GM18499 (cell line): ENCODE data around the gene ABHD11.
"Not testable (repeated sequence)": the region's sequence is repeated elsewhere in the genome, so short reads cannot be mapped to it uniquely, and the experiment has no call there.

ENCODE experiments used
- ATAC-seq: cut with Tn5 transposase; IDR thresholded peaks from one replicate; pipeline ENCODE4 v1.9.1; 2021; ENCODE audit warnings: moderate number of reproducible peaks; ENCODE audit not compliant: insufficient read depth, unreplicated experiment

The ABHD11 gene, protein sequence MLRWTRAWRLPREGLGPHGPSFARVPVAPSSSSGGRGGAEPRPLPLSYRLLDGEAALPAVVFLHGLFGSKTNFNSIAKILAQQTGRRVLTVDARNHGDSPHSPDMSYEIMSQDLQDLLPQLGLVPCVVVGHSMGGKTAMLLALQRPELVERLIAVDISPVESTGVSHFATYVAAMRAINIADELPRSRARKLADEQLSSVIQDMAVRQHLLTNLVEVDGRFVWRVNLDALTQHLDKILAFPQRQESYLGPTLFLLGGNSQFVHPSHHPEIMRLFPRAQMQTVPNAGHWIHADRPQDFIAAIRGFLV

GRCh38 chr7:73738612-73739386, at the start of gene ABHD11:
TSS of gene ABHD11 (minus strand) at chr7:73738802. CDS start at chr7:73738770, 32 bp downstream.
- peak; percentile 57 for ATAC-seq

GRCh38 chr7:73787786-73788048, 49.1 kb upstream of the ABHD11 start:
- ATAC-seq = not testable (repeated sequence)

- no peak for ATAC-seq
Observed at GRCh38 chr7:73786588-73786987, 48.0 kb upstream of the ABHD11 start.

DNA sequence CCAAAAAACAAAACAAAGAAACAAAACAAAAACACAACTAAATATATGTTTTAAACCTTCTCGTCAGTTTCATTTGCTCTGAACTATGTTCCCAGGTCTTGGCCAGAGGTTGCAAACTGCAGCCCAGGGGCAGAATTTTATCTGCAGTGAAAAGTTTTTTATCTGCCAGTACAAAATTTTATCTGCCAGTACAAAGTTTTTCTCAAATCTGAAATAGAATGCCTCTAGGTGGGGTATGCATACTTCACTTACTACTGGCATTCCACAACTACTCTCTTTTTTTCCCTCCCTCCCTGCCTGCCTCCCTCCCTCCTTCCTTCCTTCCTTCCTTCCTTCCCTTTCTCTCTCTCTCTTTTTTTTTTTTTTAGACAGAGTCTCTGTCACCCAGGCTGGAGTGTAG, 40.9 kb upstream of the ABHD11 start:
- ATAC-seq = no peak

DNA sequence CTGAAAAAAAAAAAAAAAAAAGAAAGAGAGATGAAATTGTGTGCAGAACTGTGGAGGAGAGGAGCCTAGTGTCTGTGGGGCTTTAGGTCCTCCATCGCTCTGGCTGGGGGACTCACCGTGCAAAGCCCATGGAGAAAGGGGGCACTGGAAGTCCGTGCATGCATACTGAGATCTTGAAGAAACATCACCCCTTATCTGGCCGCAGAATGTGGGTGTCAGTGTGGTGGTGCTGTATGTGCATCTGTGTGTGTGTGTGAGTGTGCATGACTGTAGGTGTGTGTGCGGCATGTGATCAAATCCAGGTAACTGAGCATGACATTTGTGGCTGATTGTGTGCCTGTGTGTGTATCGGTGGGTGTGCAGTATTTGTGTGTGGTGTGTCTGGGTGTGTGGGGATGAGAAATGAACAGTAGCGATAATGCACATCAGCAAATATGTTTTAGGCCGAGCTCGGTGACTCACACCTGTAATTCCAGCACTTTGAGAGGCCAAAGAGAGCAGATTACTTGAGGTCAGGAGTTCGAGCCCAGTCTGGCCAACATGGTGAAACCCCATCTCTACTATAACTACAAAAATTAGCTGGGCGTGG, 40.3 kb upstream of the ABHD11 start:
- ATAC-seq = no peak

DNA sequence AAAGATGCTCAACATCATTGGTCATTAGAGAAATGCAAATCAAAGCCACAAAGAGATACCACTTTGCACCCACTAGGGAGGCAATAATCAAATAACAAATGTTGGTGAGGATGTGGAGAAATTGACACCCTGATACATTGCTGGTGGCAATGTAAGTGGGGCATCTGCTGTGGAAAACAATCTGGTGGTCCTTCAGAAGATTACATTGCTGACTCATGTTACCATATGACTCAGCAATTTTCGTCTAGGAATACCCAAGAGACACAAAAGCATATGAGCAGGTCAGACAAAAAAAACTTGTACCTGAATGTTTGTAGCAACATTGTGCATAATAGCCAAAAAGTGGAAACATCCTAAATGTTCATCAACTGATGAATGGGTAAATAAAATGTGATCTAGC, 36.3 kb upstream of the ABHD11 start:
- ATAC-seq = no peak

GRCh38 chr7:73773700-73774517, 35.3 kb upstream of the ABHD11 start:
- ATAC-seq = no peak

GRCh38 chr7:73770860-73771670, 32.5 kb upstream of the ABHD11 start:
- no peak for ATAC-seq

DNA sequence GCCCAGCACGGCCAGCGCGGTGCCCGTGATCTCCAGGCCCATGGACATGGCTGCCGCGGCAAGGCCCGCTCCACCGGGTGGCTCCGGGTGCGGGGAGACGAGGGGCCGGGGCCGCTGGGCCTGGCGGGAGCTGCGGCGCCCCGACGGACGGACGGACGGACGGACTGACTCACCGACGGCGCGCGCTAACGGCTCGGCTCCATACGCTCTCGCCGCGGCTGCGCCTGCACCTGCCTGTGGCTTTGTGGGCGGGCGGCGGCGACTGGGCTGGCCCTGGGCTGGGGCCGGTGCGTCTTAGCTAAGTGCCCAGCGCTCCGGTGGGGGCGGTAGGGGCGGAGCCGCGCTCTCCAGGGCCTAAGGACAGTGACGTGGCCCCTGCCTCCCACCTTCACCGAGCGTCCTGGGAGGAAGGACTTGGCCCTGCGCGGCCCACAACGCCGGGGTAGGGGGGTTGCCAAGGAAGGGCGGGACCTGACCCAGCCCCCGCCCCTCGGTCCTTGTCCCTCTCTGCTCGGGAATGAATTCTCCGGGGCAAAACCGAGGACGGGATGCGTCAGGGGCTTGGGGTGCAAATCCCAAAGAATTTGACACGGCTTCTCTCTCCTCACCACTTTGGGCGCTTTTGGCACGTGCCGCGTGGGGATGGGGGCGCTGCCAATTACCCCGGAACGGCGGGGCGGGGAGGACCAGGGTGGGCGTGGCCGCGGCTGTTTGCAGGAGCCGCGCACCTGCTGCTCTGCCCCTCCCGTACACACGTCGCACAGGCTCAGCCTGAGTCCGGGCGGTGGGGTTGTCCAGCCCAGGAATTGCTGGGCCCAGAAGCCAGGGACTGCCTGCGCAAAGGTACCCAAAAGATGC, 31.6 kb upstream of the ABHD11 start, which contains the start of gene CLDN3:
Gene CLDN3 (minus strand): TSS at position 269 of the 858 bp plus-strand sequence. CDS start 221 bp downstream, at position 48.
- ATAC-seq = no peak

DNA sequence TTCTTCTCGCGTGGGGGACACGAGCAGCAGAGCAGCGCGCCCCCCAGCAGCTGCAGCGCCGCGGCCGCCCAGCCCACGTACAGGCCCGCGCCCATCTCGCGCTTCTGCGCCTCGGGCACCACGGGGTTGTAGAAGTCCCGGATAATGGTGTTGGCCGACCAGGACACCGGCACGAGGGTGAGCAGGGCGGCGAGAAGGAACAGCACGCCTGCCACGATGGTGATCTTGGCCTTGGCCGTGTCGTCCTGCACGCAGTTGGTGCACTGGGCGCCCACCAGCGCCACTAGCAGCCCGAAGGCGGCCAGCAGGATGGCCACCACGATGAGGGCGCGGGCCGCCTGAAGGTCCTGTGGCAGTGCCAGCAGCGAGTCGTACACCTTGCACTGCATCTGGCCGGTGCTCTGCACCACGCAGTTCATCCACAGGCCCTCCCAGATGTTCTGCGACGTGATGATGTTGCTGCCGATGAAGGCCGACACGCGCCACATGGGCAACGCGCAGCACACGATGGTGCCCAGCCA, 30.9 kb upstream of the ABHD11 start:
- ATAC-seq = no peak

DNA sequence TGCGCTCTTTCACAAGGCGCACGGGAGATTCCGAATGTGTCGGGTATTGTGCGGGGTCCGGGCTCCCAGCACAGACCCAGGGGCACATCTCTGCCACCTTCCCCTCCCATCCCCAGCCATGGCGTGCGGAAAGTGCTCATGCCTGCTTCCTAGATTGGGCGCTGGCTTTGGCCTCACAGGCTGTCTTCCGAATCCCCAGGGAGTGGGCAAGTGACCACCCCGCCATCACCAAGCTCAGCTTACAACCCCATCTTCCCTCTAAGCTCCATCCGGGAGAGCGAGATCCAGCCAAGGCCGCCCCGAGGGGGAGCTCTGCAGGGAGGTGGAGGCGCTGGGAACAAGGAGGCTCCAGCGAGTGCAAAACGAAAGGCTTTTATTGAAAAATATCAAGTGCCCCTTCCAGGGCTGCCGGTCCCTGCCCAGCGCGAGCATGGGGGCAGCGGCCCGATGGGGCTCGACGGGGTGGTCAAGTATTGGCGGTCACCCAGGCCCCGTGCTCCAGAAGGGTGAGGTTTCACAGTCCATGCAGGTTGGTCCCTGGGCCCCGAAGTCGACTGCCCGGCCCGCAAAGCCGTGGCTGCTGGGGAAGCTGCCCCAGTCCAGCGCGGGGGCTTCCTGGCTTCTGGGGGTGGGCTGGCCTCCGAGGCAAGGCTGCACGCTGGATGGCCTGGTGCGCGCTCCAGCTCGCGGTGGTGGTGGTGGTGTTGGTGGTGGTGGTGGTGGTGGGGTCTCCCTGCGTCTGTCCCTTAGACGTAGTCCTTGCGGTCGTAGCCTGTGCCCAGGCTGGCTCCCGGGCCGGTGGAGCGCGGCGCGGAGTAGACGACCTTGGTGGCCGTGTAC, 30.3 kb upstream of the ABHD11 start:
- no peak for ATAC-seq

DNA sequence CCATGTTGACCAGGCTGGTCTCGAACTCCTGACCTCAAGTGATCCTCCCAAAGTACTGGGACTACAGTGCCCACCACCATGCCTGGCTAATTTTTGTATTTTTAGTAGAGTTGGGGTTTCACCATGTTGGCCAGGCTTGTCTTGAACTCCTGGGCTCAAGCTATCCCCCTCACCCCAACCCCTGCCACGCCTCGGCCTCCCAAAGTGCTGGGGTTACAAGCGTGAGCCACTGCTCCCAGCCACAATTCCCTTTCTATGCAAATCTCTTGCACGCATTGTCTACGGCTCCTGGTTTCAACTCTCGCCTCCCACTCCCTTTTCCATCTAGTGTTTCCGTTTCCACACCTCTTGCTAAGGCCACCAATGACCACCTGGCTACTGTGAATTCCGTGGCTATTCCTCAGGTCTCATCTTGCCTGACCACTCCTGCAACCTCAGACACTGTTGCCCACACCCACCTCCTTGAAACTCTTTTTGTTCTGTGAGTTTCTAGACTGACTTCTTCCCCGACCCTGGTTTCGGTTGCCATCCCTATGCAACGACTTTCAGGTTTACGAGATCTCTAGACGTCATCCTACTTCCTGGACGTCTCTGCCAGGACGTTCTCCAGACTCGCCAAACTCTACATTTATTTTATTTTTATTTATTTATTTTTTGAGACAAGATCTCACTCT, 28.1 kb upstream of the ABHD11 start:
- no peak for ATAC-seq

DNA sequence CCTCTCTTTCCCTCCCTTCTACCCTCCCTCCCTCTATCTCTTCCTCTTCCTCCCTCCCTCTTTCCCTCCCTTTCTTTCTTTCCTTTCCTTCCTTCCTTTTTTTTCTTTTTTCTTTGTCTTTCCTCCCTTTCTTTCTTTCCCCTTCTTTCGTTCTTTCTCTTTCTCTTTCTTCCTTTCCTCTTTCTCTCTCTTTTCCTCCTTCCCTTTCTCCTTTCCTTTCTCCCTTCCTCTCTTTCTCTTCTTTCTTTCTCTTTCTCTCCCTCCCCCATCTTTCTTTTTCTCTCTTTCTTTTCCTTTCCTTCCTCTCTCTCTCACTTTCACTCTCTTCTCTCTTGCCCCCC, 24.0 kb upstream of the ABHD11 start:
- no peak for ATAC-seq

GRCh38 chr7:73761854-73762658, 23.5 kb upstream of the ABHD11 start:
- no peak for ATAC-seq

DNA sequence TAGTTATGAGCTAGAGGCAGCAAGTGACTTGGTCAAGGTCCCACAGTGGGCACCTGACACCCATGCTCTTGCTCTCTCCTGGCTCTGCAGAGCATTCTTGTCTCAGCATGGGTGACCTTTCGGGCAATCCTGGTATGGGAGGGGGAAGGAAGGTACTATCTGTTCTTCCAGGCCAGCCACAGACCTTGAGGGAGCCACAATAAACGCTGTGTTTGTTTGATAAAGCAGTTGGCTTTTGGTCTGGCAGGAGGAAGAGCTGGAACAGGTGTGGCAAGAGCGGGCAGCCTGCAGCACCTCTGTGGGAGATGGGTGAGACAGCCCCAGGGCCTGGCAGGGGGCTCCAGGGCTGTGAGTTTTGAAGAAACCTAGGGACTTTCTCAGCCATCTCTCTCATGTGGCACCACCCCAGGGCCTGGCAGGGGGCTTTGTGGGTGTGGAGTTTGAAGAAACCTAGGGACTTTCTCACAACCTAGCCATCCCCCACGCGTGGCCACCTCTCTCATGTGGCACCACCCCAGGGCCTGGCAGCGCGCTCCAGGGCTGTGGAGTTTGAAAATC, 20.1 kb upstream of the ABHD11 start:
- no peak for ATAC-seq
